ENCODE measurements around the gene FIGLA.

FIGLA gene

GRCh38 chr2:70775141-70775540 lies 15.3 kb downstream of the FIGLA start:
- DNase-seq (ENCODE audit: low read depth in 2 of 2) = no peak

GRCh38 chr2:70772486-70773155 lies 17.8 kb downstream of the FIGLA start:
- no peak for DNase-seq (ENCODE audit: low read depth in 2 of 2)

- DNase-seq (ENCODE audit: low read depth in 2 of 2) = no peak
Observed at GRCh38 chr2:70771446-70771845, 19.0 kb downstream of the FIGLA start.

GRCh38 chr2:70769450-70769849 lies 21.0 kb downstream of the FIGLA start:
- no peak for DNase-seq (ENCODE audit: low read depth in 2 of 2)

- DNase-seq (ENCODE audit: low read depth in 2 of 2) = no peak
Observed at GRCh38 chr2:70768590-70769085, 21.8 kb downstream of the FIGLA start.

GRCh38 chr2:70767699-70768589 lies 22.5 kb downstream of the FIGLA start, which contains the start of gene ADD2:
TSS of gene ADD2 (minus strand) at chr2:70768200. CDS start at chr2:70706408, 61,792 bp downstream.
- no peak for DNase-seq (ENCODE audit: low read depth in 2 of 2)

- no peak for DNase-seq (ENCODE audit: low read depth in 2 of 2)
Observed at GRCh38 chr2:70767079-70767698, 23.3 kb downstream of the FIGLA start.

GRCh38 chr2:70766357-70767078 lies 23.9 kb downstream of the FIGLA start:
- no peak for DNase-seq (ENCODE audit: low read depth in 2 of 2)

GRCh38 chr2:70765507-70765906 lies 24.9 kb downstream of the FIGLA start:
- no peak for DNase-seq (ENCODE audit: low read depth in 2 of 2)

GRCh38 chr2:70759446-70759845 lies 31.0 kb downstream of the FIGLA start:
- DNase-seq (ENCODE audit: low read depth in 2 of 2) = no peak

- no peak for DNase-seq (ENCODE audit: low read depth in 2 of 2)
Observed at GRCh38 chr2:70757966-70758365, 32.5 kb downstream of the FIGLA start.

GRCh38 chr2:70757360-70757759 lies 33.1 kb downstream of the FIGLA start:
- no peak for DNase-seq (ENCODE audit: low read depth in 2 of 2)

GRCh38 chr2:70756128-70756527 lies 34.3 kb downstream of the FIGLA start:
- no peak for DNase-seq (ENCODE audit: low read depth in 2 of 2)

GRCh38 chr2:70753902-70754301 lies 36.5 kb downstream of the FIGLA start:
- no peak for DNase-seq (ENCODE audit: low read depth in 2 of 2)

- DNase-seq (ENCODE audit: low read depth in 2 of 2) = no peak
Observed at GRCh38 chr2:70753031-70753430, 37.4 kb downstream of the FIGLA start.

- DNase-seq (ENCODE audit: low read depth in 2 of 2) = no peak
Observed at GRCh38 chr2:70752396-70752795, 38.0 kb downstream of the FIGLA start.

- no peak for DNase-seq (ENCODE audit: low read depth in 2 of 2)
Observed at GRCh38 chr2:70751881-70752280, 38.6 kb downstream of the FIGLA start.

GRCh38 chr2:70750320-70750719 lies 40.1 kb downstream of the FIGLA start:
- DNase-seq (ENCODE audit: low read depth in 2 of 2) = no peak

GRCh38 chr2:70748002-70748784 lies 42.2 kb downstream of the FIGLA start:
- DNase-seq (ENCODE audit: low read depth in 2 of 2) = no peak

GRCh38 chr2:70747284-70747683 lies 43.2 kb downstream of the FIGLA start:
- no peak for DNase-seq (ENCODE audit: low read depth in 2 of 2)

All from stimulated activated CD8-positive, alpha-beta memory T cell treated with anti-CD3 and anti-CD28 coated beads, Interleukin-7, amount 100 ng/mL, for 1 hour (primary cell).